ENCODE results near the gene DGCR8. TPM values are rescaled to one million over a fixed set of nuclear protein-coding genes. Genes with fewer than 3 reads are reported as not detected.

Gene DGCR8
- total RNA-seq, 4 donors from 2014 or later = 34.3 to 182 (median 64.7) TPM

DNA sequence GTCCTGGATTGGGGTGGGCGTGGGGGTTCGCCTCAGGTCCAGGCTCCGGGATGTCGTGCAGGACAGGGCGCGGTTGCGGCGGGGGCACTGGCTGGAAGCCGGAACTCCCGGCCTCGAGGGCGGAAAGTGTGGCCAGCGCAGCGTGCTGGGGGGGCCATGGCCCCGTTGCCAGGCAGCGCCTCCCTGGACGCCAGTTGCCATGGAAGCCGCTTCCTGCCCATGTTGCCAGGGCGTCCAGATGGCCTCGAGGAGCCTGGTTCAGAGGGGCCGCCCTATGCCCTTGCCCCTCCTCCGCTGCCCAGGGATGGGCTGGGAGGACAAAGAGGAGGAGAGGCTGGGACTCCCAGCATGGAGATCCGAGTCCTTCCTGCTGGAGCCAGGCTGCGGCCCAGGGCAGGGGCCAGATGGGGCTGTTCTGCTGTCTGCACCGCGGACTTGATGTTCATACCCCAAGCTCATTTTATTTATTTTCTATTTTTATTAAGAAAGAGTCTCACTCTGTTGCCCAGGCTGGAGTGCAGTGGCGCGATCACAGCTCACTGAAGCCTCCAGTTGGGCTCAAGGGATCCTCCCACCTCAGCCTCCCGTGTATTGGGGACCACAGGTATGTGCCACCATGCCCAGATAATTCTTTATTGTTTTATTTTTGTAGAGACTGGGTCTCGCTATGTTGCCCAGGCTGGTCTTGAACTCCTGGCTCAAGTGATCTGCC, 75.4 kb downstream of the DGCR8 start:
- no peak overlapping the region for H3K27ac ChIP-seq
- peaks cover 0 to 7% (median 0%) of the 10 kb centered on the region in 4 donors for H3K4me1 ChIP-seq
- TF ChIP-seq POLR2AphosphoS5 (IDR thresholded peaks at IDR 0.05) = no peak
- TF ChIP-seq EP300 (IDR thresholded peaks at IDR 0.05; ENCODE audit: low read depth) = no peak
- no peak for TF ChIP-seq POLR2A (IDR thresholded peaks at IDR 0.05)
- TF ChIP-seq CTCF (IDR thresholded peaks at IDR 0.05) = no peak
- H3K4me3 ChIP-seq = no peak overlapping the region
- 50% methylated on average over 30 of the region's 30 CpGs; no CpG with 5 or more reads in 1 of the 2 donors for WGBS, 2 donors (ENCODE audit: low coverage in 1 of 2)
- peaks cover 27% of the 10 kb centered on the region for H3K27me3 ChIP-seq
- DNase-seq = no peak
- no peaks in the 10 kb centered on the region for H3K9me3 ChIP-seq
- in situ Hi-C loops (cut with MboI; ENCODE audit: low pct_ligation_motif_present in 1 of 4, low pct_unique_long_range_greater_than_20kb in 1 of 4, low sequenced_read_pairs in 3 of 4) (loop anchor here (5.0 to 25.0 kb wide), 4 partner anchors 127 to 482 kb away; no protein-coding TSS in a partner anchor), intact Hi-C loops (cut with DNase I; ENCODE audit: low total_unique reads) (loop anchor here (5.0 kb wide), 1 partner anchor 112 kb away; the partner anchor contains the start of gene RTN4R)
- no peaks in the 10 kb centered on the region for H3K36me3 ChIP-seq

DNA sequence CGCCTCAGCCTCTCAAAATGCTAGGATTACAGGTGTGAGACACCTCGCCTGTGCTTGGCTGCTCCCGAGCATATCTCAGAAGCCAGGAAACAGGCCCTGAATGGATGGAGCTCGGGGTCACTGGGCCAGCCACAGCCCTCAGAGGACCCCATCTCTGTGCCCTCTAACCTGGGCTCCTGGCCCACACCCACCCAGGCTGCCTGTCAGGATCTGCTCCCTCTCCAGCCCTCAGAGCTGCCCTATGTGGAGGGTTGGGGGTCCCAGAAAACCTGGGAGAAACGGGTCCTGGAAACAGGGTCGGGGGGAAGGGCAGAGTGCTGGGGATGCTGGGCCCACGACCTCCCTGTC, 76.0 kb downstream of the DGCR8 start:
- no peak overlapping the region for H3K27ac ChIP-seq
- no peak for DNase-seq
- in situ Hi-C loops (cut with MboI; ENCODE audit: low pct_ligation_motif_present in 1 of 4, low pct_unique_long_range_greater_than_20kb in 1 of 4, low sequenced_read_pairs in 3 of 4) = loop anchor here (5.0 to 25.0 kb wide), 4 partner anchors 126 to 481 kb away; no protein-coding TSS in a partner anchor
- intact Hi-C loops (cut with DNase I; ENCODE audit: low total_unique reads) = loop anchor here (5.0 kb wide), 1 partner anchor 111 kb away; the partner anchor contains the start of gene RTN4R
- no peaks in the 10 kb centered on the region for H3K9me3 ChIP-seq
- H3K27me3 ChIP-seq = peaks cover 27% of the 10 kb centered on the region
- H3K36me3 ChIP-seq = no peaks in the 10 kb centered on the region
- 48% methylated on average over 6 of the region's 7 CpGs; no CpG with 5 or more reads in 1 of the 2 donors for WGBS, 2 donors (ENCODE audit: low coverage in 1 of 2)
- no peak overlapping the region for H3K4me3 ChIP-seq
- H3K4me1 ChIP-seq = peaks cover 0 to 7% (median 0%) of the 10 kb centered on the region in 4 donors
- no peak for TF ChIP-seq POLR2A (IDR thresholded peaks at IDR 0.05)
- no peak for TF ChIP-seq EP300 (IDR thresholded peaks at IDR 0.05; ENCODE audit: low read depth)
- no peak for TF ChIP-seq POLR2AphosphoS5 (IDR thresholded peaks at IDR 0.05)
- no peak for TF ChIP-seq CTCF (IDR thresholded peaks at IDR 0.05)

GRCh38 chr22:20156611-20157429, 76.8 kb downstream of the DGCR8 start:
- peaks cover 0 to 7% (median 0%) of the 10 kb centered on the region in 4 donors for H3K4me1 ChIP-seq
- TF ChIP-seq CTCF (IDR thresholded peaks at IDR 0.05) (peak; percentile 98 to 100 (median 99)), POLR2AphosphoS5 (IDR thresholded peaks at IDR 0.05) (no peak)
- 29% methylated on average over 14 of the region's 17 CpGs; no CpG with 5 or more reads in 1 of the 2 donors for WGBS, 2 donors (ENCODE audit: low coverage in 1 of 2)
- in situ Hi-C loops (cut with MboI; ENCODE audit: low pct_ligation_motif_present in 1 of 4, low pct_unique_long_range_greater_than_20kb in 1 of 4, low sequenced_read_pairs in 3 of 4) = loop anchor here (5.0 to 25.0 kb wide), 4 partner anchors 125 to 480 kb away; no protein-coding TSS in a partner anchor
- H3K4me3 ChIP-seq = no peak overlapping the region
- peaks cover 27% of the 10 kb centered on the region for H3K27me3 ChIP-seq
- H3K9me3 ChIP-seq = no peaks in the 10 kb centered on the region
- DNase-seq = peak; percentile 89
- H3K27ac ChIP-seq = no peak overlapping the region
- intact Hi-C loops (cut with DNase I; ENCODE audit: low total_unique reads) = loop anchor here (5.0 kb wide), 1 partner anchor 110 kb away; the partner anchor contains the start of gene RTN4R
- no peaks in the 10 kb centered on the region for H3K36me3 ChIP-seq
